GM19455 (cell line): Measurements from ENCODE around the gene NRCAM.
"Not testable (repeated sequence)": the region's sequence is repeated elsewhere in the genome, so short reads cannot be mapped to it uniquely, and the experiment has no call there.

Experiments
- ATAC-seq: cut with Tn5 transposase; IDR thresholded peaks from one replicate; pipeline ENCODE4 v1.9.1; 2021; ENCODE audit not compliant: unreplicated experiment

NRCAM gene

DNA sequence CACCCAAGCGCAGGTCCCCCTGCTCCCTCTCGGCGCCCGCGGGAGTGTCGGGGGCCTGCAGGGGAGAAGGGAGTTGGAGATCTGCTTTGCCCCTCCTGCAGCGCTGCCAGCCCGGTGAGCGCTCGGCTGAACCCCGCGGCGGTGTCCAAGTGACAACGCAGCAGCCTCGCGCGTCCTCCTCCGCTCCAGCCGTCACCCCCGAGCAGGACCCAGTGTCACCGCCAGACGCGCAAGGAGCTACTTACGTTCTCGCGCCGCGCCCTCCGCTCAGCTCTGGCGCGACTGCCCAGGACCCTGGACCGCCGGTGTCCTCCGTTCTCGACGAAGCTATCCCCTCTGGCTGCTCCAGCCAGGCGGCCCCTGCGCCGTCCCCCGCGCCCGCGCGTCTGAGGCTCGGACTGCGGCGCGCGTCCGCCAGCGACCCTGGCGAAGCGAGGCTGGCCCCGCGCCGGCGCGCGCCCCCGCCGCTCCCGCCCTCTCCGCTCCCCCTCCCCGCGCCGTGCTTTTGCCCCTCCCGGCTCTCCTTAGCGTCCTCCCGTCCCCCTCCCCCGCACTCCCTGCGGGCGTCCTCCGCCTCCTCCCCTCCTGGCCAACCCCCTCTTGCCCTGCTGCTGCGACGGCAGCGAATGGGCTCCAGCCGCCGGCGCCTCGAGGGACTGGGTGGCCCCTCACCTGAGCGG lies at the start of gene NRCAM:
NRCAM (minus strand) TSS at position 439 of the 680 bp plus-strand sequence. CDS start 216,372 bp downstream, outside the sequence.
- no peak for ATAC-seq

- ATAC-seq, result not testable (repeated sequence)
These were observed 48.3 kb upstream of the NRCAM start for GRCh38 chr7:108504576-108504975.

- peak; percentile 92 for ATAC-seq
These were observed 47.1 kb upstream of the NRCAM start for GRCh38 chr7:108503112-108504026.

DNA sequence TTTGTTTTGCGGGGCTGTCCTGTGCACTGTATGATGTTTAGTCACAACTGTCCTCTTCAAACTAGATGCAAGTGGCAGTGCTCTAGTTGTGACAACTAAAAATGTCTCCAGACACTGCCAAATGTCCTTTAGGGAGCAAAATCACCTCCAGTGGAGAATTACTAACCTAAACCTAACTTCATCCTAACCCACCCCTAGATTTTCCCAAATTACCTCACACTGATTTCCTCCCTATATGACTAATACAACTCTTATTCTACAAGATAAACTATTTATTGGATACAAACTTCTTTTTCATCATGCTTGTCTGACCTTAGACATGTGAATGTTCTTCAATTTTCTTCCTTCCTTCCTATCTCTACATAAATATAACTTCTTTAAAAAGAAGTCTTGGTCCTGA lies 43.3 kb upstream of the NRCAM start:
- no peak for ATAC-seq

- no peak for ATAC-seq
These were observed 42.2 kb upstream of the NRCAM start for GRCh38 chr7:108498481-108498880.

DNA sequence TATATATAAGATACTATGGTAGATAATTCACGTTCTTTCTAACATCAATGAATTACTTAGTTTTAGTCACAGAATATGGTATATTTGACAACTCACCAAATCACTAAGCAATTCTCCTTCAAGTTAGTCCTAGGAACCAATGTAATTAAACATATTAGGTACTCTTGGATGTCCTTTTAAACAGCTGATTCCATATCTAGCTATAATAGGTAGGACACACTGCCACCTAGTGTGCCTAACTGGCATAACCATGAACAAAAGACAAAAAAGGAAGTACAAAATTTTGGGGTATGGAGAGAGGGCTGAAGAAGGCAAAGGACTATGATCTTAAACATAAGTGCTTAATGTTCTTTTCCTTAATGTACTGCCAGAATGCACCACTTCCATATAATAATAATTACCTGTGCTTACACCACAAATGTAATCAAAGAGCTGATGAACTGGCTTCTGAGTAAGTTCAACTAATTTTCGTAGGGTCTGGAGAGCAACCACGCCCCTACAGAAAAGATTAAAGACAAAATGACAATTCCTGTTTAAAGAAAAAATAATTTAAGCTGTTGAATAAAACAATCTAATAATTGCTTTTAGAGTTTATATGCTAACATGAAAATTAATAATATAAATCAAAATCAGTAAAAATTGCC lies 41.0 kb upstream of the NRCAM start:
- ATAC-seq, result peak; percentile 60

DNA sequence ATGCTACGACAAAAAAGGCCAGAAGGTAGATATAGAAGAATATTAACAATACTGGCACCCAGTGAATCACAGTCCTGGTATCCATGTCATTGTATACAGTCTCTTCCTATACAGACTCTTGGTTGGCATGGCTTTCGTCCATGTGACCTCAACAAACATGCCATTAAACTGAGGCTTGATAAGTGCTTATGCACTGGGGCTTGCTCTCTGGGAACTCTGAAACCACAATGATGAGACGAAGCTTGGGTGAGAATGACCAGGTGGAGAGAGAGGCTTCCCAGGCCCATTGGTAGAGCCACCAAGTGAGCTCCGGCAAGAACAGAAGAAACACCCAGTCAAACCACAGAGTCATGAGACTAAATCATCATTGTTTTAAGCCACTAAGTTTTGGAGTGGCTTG lies 36.5 kb upstream of the NRCAM start:
- ATAC-seq, result no peak

GRCh38 chr7:108488768-108489538 lies 32.7 kb upstream of the NRCAM start:
- no peak for ATAC-seq

- ATAC-seq, result no peak
These were observed 31.4 kb upstream of the NRCAM start for GRCh38 chr7:108487646-108488045.

- no peak for ATAC-seq
These were observed 30.2 kb upstream of the NRCAM start for GRCh38 chr7:108486291-108486966.

GRCh38 chr7:108484137-108484536 lies 27.9 kb upstream of the NRCAM start:
- ATAC-seq, result no peak

DNA sequence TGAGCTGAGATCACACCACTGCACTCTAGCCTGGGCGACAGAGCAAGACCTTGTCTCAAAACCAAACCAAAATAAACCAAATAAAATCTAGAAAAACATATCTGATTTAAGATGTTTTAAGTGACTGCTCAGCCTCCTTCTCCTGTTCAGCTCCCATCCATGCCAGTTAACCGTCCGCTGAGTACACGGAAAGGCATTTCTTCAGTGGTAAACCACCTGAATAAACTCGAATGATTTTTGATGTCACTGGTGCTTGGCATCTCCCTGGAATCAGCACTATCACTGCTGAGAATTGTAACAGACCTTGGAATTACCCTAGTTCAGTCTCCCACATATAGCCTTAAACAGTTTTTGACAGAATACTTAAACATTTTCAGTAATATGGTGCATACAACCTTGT lies 24.1 kb upstream of the NRCAM start:
- ATAC-seq, result no peak

GRCh38 chr7:108479751-108480150 lies 23.5 kb upstream of the NRCAM start:
- ATAC-seq, result no peak

DNA sequence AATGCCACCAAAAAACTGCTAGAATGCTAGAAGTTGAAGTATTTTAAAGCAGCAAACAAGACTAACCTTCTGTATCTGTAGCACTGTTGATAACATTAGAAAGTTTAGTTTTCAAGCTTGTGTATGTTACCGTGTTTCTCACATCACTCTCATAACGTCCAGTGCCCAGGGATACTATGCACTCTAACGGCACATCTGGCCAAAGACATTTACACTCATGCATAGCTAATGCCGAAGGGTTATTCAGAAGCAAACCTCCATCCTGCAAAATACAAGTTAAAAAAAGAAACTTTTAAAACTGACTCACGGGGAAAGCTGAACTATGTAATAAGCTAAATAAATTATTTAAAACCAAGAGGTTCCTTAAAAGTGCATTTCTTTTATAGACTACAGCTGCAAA lies 22.9 kb upstream of the NRCAM start:
- no peak for ATAC-seq

DNA sequence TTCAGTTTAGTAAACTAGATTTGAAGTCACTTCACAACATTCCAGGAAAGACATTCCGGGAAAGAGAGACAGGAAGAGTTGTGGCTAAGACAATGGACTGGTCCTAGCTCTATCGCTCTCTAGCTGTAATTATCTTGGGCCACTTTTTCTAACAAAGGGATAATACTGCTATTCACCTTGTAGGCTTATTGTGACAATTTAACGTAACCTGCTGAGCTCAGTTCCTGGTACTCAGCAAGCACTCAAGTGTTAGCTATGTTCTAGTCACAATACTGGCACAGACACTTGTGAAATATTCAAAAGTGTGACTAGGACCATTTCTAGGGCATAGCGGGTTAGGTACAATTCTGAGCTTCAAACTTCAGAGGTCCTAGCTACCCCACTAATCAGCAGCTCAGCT lies 12.0 kb upstream of the NRCAM start:
- ATAC-seq, result no peak

- no peak for ATAC-seq
These were observed 11.2 kb upstream of the NRCAM start for GRCh38 chr7:108467391-108467790.

GRCh38 chr7:108466322-108466721 lies 10.1 kb upstream of the NRCAM start:
- ATAC-seq, result not testable (repeated sequence)

DNA sequence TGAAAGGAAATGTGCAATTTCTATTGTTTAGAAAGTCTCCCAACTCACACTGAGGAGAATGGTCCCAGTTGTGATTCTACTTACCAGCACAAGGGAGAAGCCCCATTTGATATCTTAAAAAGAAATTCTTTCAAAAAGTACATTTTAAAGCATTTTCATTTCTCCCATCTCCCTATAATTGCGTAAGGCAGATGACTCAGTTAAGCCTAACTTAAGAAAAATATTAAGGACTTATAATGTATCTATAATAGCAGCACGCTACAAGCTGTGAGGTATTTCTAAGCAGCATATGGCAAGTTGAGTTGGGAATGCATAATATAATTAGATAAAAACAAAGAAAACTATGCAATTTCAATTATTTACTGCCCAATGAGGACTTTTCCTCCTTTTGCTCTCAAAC lies 8.5 kb upstream of the NRCAM start:
- ATAC-seq, result no peak

- ATAC-seq, result no peak
These were observed 7.4 kb upstream of the NRCAM start for GRCh38 chr7:108463613-108464012.

- ATAC-seq, result no peak
These were observed 5.6 kb upstream of the NRCAM start for GRCh38 chr7:108461840-108462239.
